ENCODE data around the gene IL17B. TPM values are rescaled to one million over a fixed set of nuclear protein-coding genes. Genes with fewer than 3 reads are reported as not detected.

The IL17B gene
- total RNA-seq, 1 donor from 2014 or later, result not detected

DNA sequence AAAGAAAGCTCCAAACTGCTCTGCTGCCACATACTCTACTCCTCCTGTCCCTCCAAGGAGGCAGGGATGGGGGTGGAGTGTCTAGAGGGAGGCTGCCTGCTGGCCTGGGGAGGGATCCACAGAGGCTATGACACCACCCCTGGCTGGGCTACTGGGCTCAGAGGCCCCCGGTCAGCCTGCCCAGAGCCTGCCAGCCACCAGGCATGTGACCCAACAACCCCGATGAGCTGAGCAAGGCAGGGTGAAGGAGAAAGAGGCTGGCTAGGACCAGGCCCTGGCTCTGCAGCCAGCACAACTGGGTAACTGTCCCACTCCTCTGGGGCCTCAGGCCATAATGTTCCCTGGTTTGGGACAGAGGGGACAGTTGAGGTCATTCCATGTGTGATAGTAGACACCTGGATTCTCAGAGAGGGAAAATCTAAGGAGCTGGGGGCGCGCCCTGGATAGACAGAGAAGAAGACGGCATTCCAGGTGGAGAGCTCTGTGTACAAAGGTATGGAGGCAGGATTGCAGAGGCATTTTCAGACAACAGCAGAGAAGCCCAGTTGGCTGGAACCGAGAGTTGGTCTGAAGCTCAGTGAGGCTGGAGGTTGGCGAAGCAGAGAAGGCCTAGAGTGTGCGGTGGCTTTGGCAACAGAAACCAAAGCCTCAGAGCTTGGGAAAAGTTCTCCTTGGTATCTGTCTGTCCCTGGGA, 33.8 kb upstream of the IL17B start:
- no peak overlapping the region for H3K4me3 ChIP-seq (ENCODE audit: low read depth, low read length)
- DNase-seq (ENCODE audit: low read depth), result no peak
- no peaks in the 10 kb centered on the region for H3K36me3 ChIP-seq (ENCODE audit: control insufficient read depth, insufficient read depth, low read length)
- H3K27me3 ChIP-seq (ENCODE audit: control insufficient read depth, insufficient read depth, low read length), result no peaks in the 10 kb centered on the region
- TF ChIP-seq, protein P1, sequence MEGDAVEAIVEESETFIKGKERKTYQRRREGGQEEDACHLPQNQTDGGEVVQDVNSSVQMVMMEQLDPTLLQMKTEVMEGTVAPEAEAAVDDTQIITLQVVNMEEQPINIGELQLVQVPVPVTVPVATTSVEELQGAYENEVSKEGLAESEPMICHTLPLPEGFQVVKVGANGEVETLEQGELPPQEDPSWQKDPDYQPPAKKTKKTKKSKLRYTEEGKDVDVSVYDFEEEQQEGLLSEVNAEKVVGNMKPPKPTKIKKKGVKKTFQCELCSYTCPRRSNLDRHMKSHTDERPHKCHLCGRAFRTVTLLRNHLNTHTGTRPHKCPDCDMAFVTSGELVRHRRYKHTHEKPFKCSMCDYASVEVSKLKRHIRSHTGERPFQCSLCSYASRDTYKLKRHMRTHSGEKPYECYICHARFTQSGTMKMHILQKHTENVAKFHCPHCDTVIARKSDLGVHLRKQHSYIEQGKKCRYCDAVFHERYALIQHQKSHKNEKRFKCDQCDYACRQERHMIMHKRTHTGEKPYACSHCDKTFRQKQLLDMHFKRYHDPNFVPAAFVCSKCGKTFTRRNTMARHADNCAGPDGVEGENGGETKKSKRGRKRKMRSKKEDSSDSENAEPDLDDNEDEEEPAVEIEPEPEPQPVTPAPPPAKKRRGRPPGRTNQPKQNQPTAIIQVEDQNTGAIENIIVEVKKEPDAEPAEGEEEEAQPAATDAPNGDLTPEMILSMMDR (IDR thresholded peaks at IDR 0.05; ENCODE audit: insufficient read depth, low read length, poor library complexity, severe bottlenecking), result no peak

DNA sequence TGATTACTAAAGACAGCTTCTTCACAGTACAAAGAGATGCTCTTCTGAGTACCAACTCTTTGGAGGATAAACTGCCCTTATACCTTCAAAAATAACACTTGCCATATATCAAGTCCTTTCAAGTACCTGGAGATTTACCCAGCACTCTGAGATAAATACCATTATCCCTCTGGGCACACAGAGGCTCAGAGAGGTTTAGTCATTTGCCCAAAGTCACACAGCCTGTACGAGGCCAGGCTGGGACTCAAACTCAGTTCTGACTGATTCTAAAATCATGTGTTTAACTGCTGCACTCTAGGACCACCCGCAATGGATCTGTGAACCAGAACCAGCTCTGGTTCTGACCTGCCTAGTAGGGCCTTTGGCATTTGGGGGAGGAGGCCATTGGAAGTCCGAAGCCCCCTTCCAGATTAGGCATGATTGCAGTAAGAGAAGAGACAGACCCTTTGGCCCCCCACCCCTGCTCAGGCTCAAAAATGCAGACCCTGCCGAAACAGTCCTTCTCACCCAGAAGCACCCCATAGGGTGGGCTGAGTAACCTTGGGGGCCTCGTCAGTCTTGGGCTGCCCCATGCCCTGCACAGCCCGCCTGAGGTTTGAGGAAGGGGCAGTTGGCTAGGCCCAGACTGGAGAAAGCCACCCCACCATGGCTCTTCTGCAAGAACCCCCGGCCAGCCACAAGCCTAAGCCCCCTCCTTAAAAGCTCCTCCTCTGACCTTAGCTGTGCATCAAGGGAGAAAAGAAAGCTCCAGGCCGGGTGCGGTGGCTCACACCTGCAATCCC, 32.8 kb upstream of the IL17B start:
- TF ChIP-seq, protein P1 (IDR thresholded peaks at IDR 0.05; ENCODE audit: insufficient read depth, low read length, poor library complexity, severe bottlenecking), result no peak
- Histone ChIP-seq H3K36me3 (ENCODE audit: control insufficient read depth, insufficient read depth, low read length) (no peaks in the 10 kb centered on the region), H3K4me3 (ENCODE audit: low read depth, low read length) (no peak overlapping the region), H3K27me3 (ENCODE audit: control insufficient read depth, insufficient read depth, low read length) (no peaks in the 10 kb centered on the region)
- no peak for DNase-seq (ENCODE audit: low read depth)

DNA sequence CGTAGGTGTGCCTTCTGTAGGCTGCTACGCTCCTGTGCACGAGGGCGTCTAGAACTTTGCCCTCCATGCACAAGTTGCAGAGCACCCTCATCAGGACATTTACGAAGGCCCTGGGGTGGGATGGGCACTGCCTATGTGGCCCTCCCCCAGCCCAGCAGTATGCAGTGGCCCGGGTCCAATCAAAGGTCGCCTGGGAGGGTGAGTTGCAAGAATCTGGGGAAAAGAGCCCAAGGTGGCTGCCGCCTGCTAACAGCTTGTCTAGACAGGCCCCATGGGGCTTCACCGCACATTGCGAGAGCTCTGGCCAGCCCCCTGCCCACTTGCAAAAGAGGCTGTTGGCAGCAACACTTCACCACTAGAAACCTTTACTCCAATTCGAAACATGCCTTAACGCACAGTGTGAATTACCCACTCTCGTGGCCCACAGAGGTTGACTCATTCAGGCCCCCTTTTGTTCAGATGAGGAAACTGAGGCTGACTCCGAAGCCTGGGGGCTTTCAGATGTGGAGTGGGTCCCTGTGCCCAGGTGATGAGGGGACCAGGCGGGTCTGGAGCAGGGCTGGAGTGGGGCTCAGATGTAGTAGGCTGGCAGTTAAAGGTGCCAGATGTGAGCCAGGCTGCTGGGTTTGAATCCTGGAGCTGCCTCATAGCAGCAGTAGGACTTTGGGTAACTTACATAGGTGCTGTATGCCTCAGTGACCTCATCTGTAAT, 31.8 kb upstream of the IL17B start:
- no peak for DNase-seq (ENCODE audit: low read depth)
- no peaks in the 10 kb centered on the region for H3K27me3 ChIP-seq (ENCODE audit: control insufficient read depth, insufficient read depth, low read length)
- H3K4me3 ChIP-seq (ENCODE audit: low read depth, low read length), result no peak overlapping the region
- TF ChIP-seq, protein P1 (IDR thresholded peaks at IDR 0.05; ENCODE audit: insufficient read depth, low read length, poor library complexity, severe bottlenecking), result no peak
- H3K36me3 ChIP-seq (ENCODE audit: control insufficient read depth, insufficient read depth, low read length), result no peaks in the 10 kb centered on the region

DNA sequence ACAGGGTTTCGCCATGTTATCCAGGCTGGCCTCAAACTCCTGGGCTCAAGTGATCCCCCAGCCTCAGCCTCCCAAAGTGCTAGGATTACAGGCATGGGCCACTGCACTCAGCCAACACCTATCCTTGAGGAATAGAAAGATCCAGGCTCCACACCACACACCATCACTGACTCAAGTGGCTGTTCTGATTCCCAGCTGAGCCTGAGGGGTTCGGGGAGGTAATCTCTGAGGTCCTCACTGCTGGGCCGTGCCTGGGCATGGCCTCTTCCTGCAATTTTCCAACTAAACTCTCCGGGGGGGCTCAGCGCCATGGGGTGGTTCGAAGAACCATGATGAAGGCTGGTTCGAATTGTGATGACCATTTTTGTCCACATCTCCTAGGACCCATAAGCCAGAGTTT, 31.0 kb upstream of the IL17B start:
- DNase-seq (ENCODE audit: low read depth), result no peak
- H3K4me3 ChIP-seq (ENCODE audit: low read depth, low read length), result no peak overlapping the region
- H3K27me3 ChIP-seq (ENCODE audit: control insufficient read depth, insufficient read depth, low read length), result no peaks in the 10 kb centered on the region
- H3K36me3 ChIP-seq (ENCODE audit: control insufficient read depth, insufficient read depth, low read length), result no peaks in the 10 kb centered on the region
- TF ChIP-seq, protein P1 (IDR thresholded peaks at IDR 0.05; ENCODE audit: insufficient read depth, low read length, poor library complexity, severe bottlenecking), result no peak

DNA sequence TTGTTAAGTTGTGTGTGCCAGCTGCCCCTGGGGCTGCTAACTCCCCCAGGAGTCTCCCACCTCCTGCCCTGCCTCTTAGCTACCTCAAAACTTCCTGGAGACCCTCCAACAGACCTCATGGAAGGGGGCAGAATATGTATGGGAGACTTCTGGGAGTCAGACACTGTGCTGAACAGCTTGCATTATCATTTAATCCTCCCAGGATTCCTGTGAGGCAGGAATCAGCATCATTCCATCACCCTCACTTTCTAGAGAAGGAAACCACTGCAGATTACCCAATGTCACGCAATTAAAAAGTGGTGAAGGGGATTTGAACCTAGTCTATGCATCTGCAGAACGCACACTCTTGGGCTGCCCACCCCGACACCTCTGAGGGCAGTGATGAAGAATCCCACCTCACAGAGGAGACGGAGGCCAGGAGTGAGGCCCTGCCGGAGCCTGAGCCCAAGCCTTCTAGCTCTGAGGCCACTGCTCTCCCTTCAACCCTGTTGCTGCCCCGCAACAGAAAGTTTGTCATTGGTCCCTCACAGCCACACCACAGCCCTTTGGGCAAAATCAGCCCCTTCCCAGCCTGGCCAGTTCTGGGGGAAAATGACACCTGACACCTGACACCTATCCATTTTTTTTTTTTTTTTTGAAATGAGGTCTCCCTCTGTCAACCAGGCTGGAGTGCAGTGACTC, 30.3 kb upstream of the IL17B start:
- TF ChIP-seq, protein P1 (IDR thresholded peaks at IDR 0.05; ENCODE audit: insufficient read depth, low read length, poor library complexity, severe bottlenecking), result no peak

More for the DNA sequence above, 30.3 kb upstream of the IL17B start:
- no peak overlapping the region for H3K4me3 ChIP-seq (ENCODE audit: low read depth, low read length)
- H3K27me3 ChIP-seq (ENCODE audit: control insufficient read depth, insufficient read depth, low read length), result no peaks in the 10 kb centered on the region
- no peaks in the 10 kb centered on the region for H3K36me3 ChIP-seq (ENCODE audit: control insufficient read depth, insufficient read depth, low read length)
- DNase-seq (ENCODE audit: low read depth), result no peak

All from kidney epithelial cell (primary cell).